HK-2 (cell line): Measurements from ENCODE around the gene XPNPEP2.

Source experiments
- DNase-seq: peaks from one replicate; pipeline ENCODE4 v3.0.0-alpha.2; 2018; ENCODE audit not compliant: unreplicated experiment

The XPNPEP2 gene

DNA sequence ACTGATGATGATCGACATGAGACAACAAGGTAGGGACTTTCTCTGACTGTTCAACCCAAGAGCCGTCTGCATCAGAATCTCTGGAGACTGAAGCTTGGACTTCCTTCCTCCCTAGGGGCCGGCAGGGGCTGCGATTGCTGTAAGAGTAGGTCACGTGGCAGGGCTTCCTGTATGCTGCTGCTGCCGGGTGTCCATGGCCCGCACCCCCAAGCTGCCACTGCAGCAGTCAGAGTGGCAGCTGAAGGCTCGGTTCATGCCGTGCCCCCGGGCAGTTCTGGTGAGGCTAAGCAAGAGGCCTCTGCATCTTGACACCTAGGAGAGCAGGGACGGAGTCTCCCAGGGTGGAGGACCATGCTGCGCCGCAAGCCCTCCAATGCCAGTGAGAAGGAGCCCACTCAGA is 41.0 kb downstream of the XPNPEP2 start, which contains the start of gene SASH3:
Gene SASH3 (plus strand): TSS at position 203 of the 400 bp plus-strand sequence. CDS start 149 bp downstream, at position 352.
- no peak for DNase-seq

- DNase-seq: no peak
These were observed 41.8 kb downstream of the XPNPEP2 start for GRCh38 chrX:129780441-129781105.

- DNase-seq: no peak
These were observed 42.4 kb downstream of the XPNPEP2 start for GRCh38 chrX:129781134-129781672.

DNA sequence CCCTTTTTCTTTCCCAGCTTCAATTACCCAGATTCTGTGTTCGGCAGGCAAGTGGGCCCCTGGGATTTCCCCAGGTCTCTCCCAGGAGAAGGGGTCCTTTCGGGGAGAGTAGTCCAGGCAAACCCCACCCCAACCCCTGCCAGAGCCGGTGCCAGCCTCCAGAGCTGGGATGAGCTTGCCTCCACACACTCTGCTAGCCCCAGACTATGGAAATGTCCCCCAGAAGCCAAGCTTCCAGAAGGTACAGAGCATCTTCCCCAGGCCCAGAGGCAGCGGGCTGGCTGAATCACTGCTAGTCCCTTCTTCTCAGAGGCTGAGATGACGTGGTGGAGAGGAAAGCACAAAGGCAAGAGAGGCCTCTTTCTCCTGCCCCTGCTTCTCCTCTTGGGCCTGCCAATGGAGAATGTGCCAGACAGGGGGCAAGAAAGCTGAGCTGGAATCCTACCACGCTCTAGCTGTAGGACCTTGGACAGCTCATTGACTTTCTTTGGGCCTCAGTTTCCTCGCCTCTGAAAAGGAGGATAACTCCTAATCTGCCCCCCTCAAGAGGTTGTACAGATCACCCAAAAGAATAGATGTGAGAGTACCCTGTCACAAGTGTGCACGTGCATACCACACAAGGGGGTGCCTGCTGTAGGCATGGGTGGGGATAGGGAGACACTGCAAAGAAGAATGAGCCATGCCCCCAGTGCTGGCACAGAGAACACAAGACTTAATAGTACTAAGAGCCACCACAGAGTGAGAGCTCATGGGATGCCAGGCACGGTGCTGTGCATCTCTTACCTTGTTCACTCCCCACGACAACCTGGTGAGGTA is 43.1 kb downstream of the XPNPEP2 start:
- DNase-seq: no peak

DNA sequence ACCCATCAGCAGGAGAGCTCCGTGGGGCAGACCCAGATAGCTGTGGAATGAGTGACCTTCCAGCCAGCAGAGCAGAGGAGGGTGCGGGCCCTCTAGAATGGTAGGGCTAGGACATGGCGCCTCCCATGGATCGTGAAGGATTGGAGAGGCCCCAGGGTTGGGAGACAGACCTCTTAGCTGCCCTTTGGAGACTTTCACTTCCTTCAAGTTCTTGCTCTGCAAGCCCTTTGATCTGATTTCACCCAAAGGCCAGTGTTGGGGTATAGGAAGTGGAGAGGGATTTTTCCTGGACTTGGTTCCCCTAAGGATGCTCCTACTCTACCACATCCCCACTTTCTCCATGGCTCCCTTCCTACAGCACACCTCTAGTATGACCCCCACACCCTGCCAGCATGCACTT is 43.9 kb downstream of the XPNPEP2 start:
- DNase-seq: no peak

DNA sequence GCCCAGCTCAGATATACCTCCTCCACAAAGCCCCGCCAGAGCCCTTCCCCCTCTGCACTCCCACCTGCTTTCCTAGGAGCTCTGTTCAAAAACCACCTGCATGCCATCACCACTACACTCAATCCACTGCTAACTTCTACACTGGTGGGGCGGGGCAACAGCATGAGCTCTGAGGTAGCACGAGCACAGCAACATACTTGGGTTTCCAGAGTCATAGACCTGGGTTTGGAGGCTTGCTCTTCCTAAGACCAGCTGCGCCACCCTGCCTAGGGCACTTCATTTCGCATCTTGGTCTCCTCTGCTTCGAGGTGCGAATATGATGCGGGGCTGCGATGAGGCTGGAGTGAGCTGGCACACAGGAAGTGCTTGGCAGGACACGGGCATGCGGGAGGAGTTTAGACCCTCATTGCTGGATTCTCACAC is 44.5 kb downstream of the XPNPEP2 start:
- no peak for DNase-seq

GRCh38 chrX:129784371-129784770 is 45.6 kb downstream of the XPNPEP2 start:
- no peak for DNase-seq

DNA sequence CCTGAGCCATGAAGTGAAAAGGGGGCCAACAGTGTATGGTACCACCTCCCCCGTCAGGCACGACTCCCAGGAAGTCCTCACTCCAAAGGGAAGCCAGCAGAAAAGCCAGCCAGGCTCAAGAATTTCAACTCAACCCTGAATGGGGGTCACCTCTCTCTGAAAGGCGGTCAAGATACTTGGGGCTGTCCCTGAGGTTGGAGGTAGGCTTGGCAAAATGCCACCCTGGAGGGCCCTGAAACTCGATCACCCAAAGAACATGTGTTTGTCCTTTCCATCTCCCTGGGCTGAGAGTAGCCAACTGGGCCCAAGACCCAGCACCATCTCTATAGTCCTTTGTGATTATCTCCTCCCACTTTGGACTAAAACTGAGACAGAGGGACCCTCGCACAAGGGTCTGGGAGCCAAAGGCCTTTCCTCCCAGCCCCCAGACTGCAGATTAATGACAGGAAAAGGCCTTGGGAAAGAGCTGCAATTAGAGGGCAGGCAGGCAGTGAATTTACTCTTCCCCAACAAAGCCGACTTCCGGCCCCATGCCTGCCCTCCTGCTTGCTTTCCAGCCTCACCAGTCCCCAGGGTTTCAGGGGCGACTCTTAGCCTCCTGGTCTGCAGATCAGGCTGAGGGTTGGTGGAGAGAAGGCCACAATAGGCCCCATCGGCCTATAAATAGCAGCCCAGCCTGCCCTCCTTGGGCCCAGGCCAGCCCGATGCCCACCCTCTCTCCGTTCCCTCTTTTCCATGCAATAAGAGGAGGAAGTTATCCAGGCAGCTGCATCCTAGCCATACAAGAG is 46.6 kb downstream of the XPNPEP2 start:
- DNase-seq: no peak

GRCh38 chrX:129786210-129786651 is 47.5 kb downstream of the XPNPEP2 start:
- DNase-seq: no peak

DNA sequence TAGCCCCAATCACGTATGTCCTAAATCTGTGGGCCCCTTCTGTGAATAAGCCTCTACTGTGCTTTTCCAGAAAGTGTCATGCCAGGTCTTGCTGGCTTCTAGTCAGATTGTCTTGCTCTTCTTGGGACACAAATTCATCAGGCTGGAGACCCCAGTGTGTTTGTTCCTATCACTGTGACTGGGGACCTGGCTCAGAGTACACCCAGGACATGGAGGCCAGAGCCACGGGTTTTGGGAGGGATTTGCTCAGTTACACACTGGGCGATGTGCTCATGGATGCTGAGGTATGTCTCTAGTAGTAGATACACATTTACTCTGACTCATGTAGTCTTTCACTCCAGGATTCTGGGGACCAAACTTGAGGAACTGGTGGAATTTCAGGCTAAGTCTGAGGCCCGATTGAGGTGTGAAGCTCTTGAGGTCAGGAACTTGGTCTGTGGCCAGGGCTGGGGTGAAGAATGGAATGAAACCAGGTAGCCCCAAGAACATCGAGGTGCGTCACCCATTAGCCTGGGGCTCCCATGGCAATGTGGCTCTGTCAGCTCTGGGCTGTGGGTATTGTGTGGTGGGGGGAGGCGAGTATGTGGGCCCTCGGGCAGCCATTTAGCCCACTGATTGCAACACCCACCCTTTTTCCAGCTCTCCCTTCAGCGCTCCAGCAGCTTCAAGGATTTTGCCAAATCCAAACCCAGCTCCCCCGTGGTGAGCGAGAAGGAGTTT is 48.7 kb downstream of the XPNPEP2 start:
- no peak for DNase-seq

DNA sequence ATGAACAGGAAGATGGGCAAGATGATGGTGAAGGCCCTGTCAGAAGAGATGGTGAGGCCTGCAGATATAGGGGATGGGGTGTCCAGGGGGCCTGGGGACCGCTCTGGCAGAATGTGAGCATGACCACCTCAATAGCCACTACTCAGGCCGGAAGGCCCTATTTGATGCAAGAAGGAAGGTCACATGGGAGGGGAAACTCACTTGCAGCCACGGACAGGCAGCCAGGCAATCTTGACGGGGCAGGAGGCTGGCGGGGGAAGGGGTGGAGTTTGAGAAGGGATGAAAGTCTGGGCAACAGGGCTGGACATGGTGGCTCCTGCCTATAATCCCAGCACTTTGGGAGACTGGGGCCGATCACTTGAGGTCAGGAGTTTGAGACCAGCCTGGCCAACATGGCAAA is 49.7 kb downstream of the XPNPEP2 start:
- DNase-seq: no peak

GRCh38 chrX:129790146-129790545 is 51.4 kb downstream of the XPNPEP2 start:
- DNase-seq: no peak

- no peak for DNase-seq
These were observed 52.0 kb downstream of the XPNPEP2 start for GRCh38 chrX:129790808-129791207.

GRCh38 chrX:129791336-129791735 is 52.6 kb downstream of the XPNPEP2 start:
- DNase-seq: no peak

- no peak for DNase-seq
These were observed 53.3 kb downstream of the XPNPEP2 start for GRCh38 chrX:129791961-129792570.

GRCh38 chrX:129792586-129793291 is 54.0 kb downstream of the XPNPEP2 start:
- DNase-seq: no peak

- no peak for DNase-seq
These were observed 54.9 kb downstream of the XPNPEP2 start for GRCh38 chrX:129793604-129794191.

GRCh38 chrX:129795584-129795983 is 56.8 kb downstream of the XPNPEP2 start:
- DNase-seq: no peak

DNA sequence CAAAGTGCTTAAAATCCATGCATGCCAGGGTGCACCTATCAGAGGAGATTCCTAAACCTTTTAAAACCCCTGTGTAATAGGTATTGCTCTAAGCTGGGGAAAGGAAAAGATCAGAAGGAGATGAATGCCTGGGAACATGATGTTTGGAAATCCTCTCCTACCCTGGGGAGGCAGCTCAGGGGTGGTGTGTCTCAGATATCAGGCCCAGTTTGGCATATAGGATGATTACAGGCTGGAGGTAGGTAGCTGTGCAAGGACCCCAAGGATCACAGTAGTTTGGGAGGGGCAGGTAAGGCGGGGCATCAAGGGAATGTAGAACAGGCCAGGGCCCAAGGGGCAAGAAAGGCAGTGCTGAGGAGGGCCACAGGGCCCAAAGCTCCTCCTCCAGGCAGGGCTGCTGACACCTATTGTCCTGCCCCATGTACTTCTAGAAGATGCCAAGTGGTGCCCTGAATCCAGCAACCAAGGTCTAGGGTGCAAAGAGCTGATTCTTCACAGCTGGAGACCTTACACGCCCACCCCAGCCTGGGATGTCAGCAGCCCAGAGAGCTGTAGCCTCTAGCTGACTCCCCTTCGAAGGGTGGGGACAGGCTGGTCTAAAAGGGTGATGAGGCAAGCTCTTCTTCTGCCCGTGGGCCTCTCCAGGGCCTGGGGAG is 58.6 kb downstream of the XPNPEP2 start:
- no peak for DNase-seq
